WERI-Rb-1 (cell line): ENCODE measurements around the gene P2RX2.

ENCODE experiments used
- DNase-seq: peaks from one replicate; pipeline ENCODE4 v3.0.0-alpha.2; 2020
- H3K27ac ChIP-seq: fragments of 250-450 bp; sonication (Bioruptor Pico); 2 replicates; pipeline ENCODE4 v1.5.1; 2020; ENCODE audit warnings: mild to moderate bottlenecking, moderate library complexity
- H3K27me3 ChIP-seq: fragments of 250-450 bp; sonication (Bioruptor Pico); 2 replicates; pipeline ENCODE4 v1.5.1; 2021; ENCODE audit warnings: mild to moderate bottlenecking, low read depth, moderate library complexity; ENCODE audit not compliant: insufficient read depth, severe bottlenecking
- H3K36me3 ChIP-seq: fragments of 250-450 bp; sonication (Bioruptor Pico); 2 replicates; pipeline ENCODE4 v1.5.1; 2020; ENCODE audit warnings: mild to moderate bottlenecking, moderate library complexity
- H3K4me3 ChIP-seq: 2 replicates; pipeline ENCODE4 v1.5.1; 2011; ENCODE audit warnings: low read depth, mild to moderate bottlenecking, control low read depth, low read length
- H3K9me3 ChIP-seq: fragments of 250-450 bp; sonication (Bioruptor Pico); 2 replicates; pipeline ENCODE4 v1.5.1; 2021; ENCODE audit warnings: mild to moderate bottlenecking, moderate library complexity; ENCODE audit not compliant: severe bottlenecking
- CTCF ChIP-seq: IDR thresholded peaks from 2 replicates; pipeline ENCODE4 v1.5.1; 2011; ENCODE audit warnings: low read depth, mild to moderate bottlenecking, control low read depth, inconsistent platforms, low read length

The P2RX2 gene

GRCh38 chr12:132669166-132669879 lies 50.7 kb downstream of the P2RX2 start:
- Histone ChIP-seq H3K27ac (no peak overlapping the region), H3K9me3 (no peaks in the 10 kb centered on the region), H3K27me3 (no peaks in the 10 kb centered on the region), H3K36me3 (peaks cover 96% of the 10 kb centered on the region), H3K4me3 (no peak overlapping the region)
- TF ChIP-seq CTCF: no peak
- DNase-seq: no peak
